Measurements from ENCODE around the gene AMMECR1.

GRCh38 chrX:110175696-110176095 lies 142.2 kb downstream of the AMMECR1 start:
- TF ChIP-seq CTCF (conservative IDR thresholded peaks at IDR 0.05; ENCODE audit: low read length) (no peak), EZH2phosphoT487 (IDR thresholded peaks at IDR 0.05; ENCODE audit: borderline replicate concordance) (no peak)

Data from Loucy (cell line).